Stomach smooth muscle (tissue), 2 donors: ENCODE measurements around the gene HS3ST5.
"Not testable (repeated sequence)": the region's sequence is repeated elsewhere in the genome, so short reads cannot be mapped to it uniquely, and the experiment has no call there.

Experiments
- H3K27ac ChIP-seq: one replicate; pipeline ENCODE4 v1.7.0; 2013; ENCODE audit warnings: mild to moderate bottlenecking, low read length, inconsistent platforms
- H3K27me3 ChIP-seq, 2 donors: one replicate each; pipeline ENCODE4 v1.7.0; 2013; ENCODE audit warnings: low read length in 2 of 2; ENCODE audit not compliant: insufficient read depth in 2 of 2, control insufficient read depth in 1 of 2
- H3K36me3 ChIP-seq, 2 donors: one replicate each; pipeline ENCODE4 v1.7.0; 2013; ENCODE audit warnings: low read length in 2 of 2; ENCODE audit not compliant: control insufficient read depth in 2 of 2, insufficient read depth in 2 of 2
- H3K4me1 ChIP-seq: one replicate; pipeline ENCODE4 v1.7.0; 2013; ENCODE audit warnings: low read length; ENCODE audit not compliant: control insufficient read depth, insufficient read depth
- H3K4me3 ChIP-seq, 2 donors: one replicate each; pipeline ENCODE4 v1.7.0; 2013; ENCODE audit warnings: low read length in 2 of 2
- H3K9ac ChIP-seq, 2 donors: one replicate each; pipeline ENCODE4 v1.7.0; 2013; ENCODE audit warnings: low read length in 2 of 2, mild to moderate bottlenecking in 1 of 2
- H3K9me3 ChIP-seq, 2 donors: one replicate each; pipeline ENCODE4 v1.7.0; 2013; ENCODE audit warnings: low read length in 2 of 2; ENCODE audit not compliant: control insufficient read depth in 2 of 2
- donor health status: healthy.
- donor health status: Pancreatic carcinoma.

The HS3ST5 gene

DNA sequence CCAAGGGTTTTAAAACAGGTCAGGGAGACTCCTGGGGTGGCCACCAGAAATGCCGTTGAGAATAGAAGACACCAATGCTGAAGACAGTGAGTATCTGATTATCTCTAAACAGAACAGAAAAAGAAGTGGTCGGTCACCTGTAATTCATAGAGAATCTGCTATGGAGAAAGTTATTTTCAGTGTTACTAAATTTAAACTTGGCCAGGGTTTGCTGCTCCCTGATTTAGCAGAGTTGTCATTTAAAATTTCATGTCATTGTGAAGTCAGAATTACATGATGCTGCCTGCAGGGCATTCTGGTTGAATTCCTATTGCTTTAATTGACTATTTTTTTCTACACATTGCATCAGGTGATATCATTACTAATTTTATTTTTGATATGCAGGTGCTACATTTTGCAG is 114.1 kb downstream of the HS3ST5 start:
- no peaks in the 10 kb centered on the region for H3K27me3 ChIP-seq
- H3K9ac ChIP-seq, result no peak overlapping the region
- H3K4me1 ChIP-seq, result no peaks in the 10 kb centered on the region
- H3K4me3 ChIP-seq, result no peak overlapping the region
- no peaks in the 10 kb centered on the region for H3K9me3 ChIP-seq
- no peak overlapping the region for H3K27ac ChIP-seq
- H3K36me3 ChIP-seq, result no peaks in the 10 kb centered on the region

DNA sequence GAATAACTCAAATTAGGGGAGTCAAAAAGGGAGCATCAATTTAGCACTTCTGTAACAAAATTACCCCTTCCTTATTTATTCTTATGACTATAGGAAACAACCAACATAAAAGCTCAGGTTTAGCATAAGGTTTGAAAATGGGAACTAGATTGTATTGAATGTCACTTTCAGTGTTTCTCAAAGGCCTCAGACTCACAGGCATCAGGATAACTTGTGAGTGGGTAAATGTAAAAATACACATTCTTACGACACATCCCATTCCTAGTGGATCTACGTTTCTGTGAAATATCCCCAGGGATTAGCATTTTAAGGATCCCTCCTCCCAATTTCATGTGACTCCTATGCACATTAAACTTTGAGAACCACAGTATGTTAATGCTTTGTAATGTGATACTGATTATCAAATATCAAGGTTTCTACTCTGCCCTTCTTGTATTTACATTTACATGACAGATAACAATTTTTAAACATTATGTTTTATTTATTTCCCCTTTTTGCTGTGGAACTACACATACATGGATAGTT is 114.8 kb downstream of the HS3ST5 start:
- no peaks in the 10 kb centered on the region for H3K9me3 ChIP-seq
- H3K4me1 ChIP-seq, result no peaks in the 10 kb centered on the region
- H3K27ac ChIP-seq, result no peak overlapping the region
- H3K4me3 ChIP-seq, result no peak overlapping the region
- H3K27me3 ChIP-seq, result no peaks in the 10 kb centered on the region
- H3K36me3 ChIP-seq, result no peaks in the 10 kb centered on the region
- no peak overlapping the region for H3K9ac ChIP-seq

DNA sequence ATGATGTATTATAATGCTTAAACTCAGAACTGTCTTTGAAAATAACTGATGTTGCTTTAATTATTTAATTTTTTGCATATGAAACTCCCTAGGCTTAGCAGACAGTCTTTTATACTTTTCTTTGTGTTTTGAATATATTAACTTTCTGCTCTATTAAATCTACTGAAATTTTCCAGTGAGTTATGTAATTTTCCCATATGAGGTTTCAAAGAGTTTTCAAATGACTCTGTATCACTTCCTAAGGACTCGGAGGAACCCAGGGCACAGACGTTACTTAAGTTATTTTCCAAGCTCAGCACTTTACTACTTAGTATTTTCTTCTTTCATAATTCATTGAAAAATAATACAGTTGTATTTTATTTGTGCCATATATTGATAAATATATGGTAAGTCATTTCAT is 122.6 kb downstream of the HS3ST5 start:
- H3K27ac ChIP-seq, result no peak overlapping the region
- H3K4me3 ChIP-seq, result no peak overlapping the region
- H3K4me1 ChIP-seq, result no peaks in the 10 kb centered on the region
- no peak overlapping the region for H3K9ac ChIP-seq
- no peaks in the 10 kb centered on the region for H3K27me3 ChIP-seq
- no peaks in the 10 kb centered on the region for H3K36me3 ChIP-seq
- H3K9me3 ChIP-seq, result no peaks in the 10 kb centered on the region

- Histone ChIP-seq H3K4me1 (no peaks in the 10 kb centered on the region), H3K9me3 (no peaks in the 10 kb centered on the region), H3K27me3 (no peaks in the 10 kb centered on the region), H3K9ac (no peak overlapping the region), H3K27ac (no peak overlapping the region), H3K4me3 (no peak overlapping the region), H3K36me3 (no peaks in the 10 kb centered on the region)
Observed at GRCh38 chr6:114218437-114219340, 124.1 kb downstream of the HS3ST5 start.

GRCh38 chr6:114217996-114218395 is 124.8 kb downstream of the HS3ST5 start:
- not testable (repeated sequence) for H3K36me3 ChIP-seq, H3K9ac ChIP-seq, H3K9me3 ChIP-seq, H3K4me3 ChIP-seq, H3K4me1 ChIP-seq, H3K27me3 ChIP-seq, H3K27ac ChIP-seq

DNA sequence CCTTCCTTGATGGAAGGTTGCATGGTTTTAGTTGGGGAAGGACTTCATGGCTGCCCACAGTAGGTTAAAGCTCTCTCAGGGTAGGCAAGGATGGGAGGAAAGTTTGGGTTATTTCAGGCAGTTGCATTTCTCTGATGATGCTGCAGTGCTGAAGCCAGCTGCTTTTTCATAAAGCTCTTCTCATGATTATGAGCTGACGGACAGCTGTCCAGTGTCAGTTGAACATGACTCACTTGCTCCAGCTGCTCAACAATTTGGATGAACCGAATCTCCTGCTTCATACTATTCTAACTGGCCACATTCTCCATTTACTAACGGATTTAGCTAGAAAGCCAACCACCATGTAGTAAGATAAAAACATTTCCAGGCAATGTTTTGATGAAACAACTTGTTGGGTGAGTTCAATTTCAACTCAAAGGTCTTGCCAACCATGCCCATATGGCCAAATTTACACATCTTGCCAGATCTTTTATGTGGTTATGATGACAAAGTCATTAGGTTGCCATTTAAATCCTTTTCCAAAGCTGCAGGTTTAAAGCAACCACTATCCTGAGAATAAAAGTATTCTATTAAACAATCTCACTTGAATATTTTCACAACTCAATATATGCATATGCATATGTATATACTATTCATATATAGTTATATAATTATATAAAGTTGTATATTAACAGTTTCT is 125.9 kb downstream of the HS3ST5 start:
- Histone ChIP-seq H3K36me3 (no peaks in the 10 kb centered on the region), H3K9me3 (no peaks in the 10 kb centered on the region), H3K4me1 (no peaks in the 10 kb centered on the region), H3K27me3 (no peaks in the 10 kb centered on the region), H3K27ac (no peak overlapping the region), H3K4me3 (no peak overlapping the region), H3K9ac (no peak overlapping the region)

DNA sequence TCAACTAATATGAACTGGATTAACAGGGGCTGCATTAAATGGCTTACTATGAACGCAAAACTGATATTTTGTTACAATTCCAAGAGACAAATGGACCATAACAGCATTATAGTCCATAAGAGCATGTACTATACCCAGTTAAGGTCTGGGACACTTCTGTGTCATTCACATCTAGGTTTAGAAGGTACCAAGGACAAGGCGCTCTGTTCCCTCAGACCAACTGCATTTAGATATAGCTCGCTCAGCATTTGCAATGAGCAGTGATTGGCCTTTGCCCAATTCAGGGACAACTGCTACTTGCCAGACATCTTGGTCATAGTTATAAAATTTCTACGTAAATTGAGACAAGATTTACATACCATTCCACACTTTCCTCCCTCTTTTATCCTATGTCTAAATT is 132.4 kb downstream of the HS3ST5 start:
- no peaks in the 10 kb centered on the region for H3K9me3 ChIP-seq
- H3K9ac ChIP-seq, result no peak overlapping the region
- no peak overlapping the region for H3K4me3 ChIP-seq
- no peaks in the 10 kb centered on the region for H3K27me3 ChIP-seq
- H3K27ac ChIP-seq, result no peak overlapping the region
- H3K4me1 ChIP-seq, result no peaks in the 10 kb centered on the region
- no peaks in the 10 kb centered on the region for H3K36me3 ChIP-seq

DNA sequence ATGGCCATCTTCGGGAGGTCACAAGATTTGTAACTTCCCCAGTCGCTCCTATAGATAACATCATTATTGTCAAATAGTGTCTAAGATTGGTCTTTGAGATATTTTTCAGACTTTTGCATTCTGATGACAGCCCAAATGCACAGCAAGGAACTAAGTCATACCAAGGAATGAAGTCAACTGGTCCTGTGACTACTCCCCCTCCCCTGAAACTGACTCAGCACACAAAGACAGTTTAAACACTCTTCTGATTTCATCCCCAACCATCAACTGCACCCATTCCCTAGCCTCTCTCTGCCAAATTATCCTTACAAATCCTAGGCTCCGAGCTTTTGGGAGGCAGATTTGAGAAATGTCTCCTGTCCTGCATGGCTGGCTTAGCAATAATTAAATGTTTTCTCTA is 139.4 kb downstream of the HS3ST5 start:
- Histone ChIP-seq H3K9ac (no peak overlapping the region), H3K27ac (no peak overlapping the region), H3K4me1 (no peaks in the 10 kb centered on the region), H3K36me3 (no peaks in the 10 kb centered on the region), H3K4me3 (no peak overlapping the region), H3K9me3 (no peaks in the 10 kb centered on the region), H3K27me3 (no peaks in the 10 kb centered on the region)

GRCh38 chr6:114202389-114202788 is 140.4 kb downstream of the HS3ST5 start:
- Histone ChIP-seq H3K27me3 (no peaks in the 10 kb centered on the region), H3K4me1 (no peaks in the 10 kb centered on the region), H3K9me3 (no peaks in the 10 kb centered on the region), H3K4me3 (no peak overlapping the region), H3K27ac (no peak overlapping the region), H3K36me3 (no peaks in the 10 kb centered on the region), H3K9ac (no peak overlapping the region)

GRCh38 chr6:114200891-114201290 is 141.9 kb downstream of the HS3ST5 start:
- no peak overlapping the region for H3K4me3 ChIP-seq
- H3K27ac ChIP-seq, result no peak overlapping the region
- H3K27me3 ChIP-seq, result no peaks in the 10 kb centered on the region
- no peaks in the 10 kb centered on the region for H3K36me3 ChIP-seq
- H3K9me3 ChIP-seq, result no peaks in the 10 kb centered on the region
- H3K9ac ChIP-seq, result no peak overlapping the region
- no peaks in the 10 kb centered on the region for H3K4me1 ChIP-seq
